Measurements from ENCODE around the gene ZKSCAN3.
"Not testable (repeated sequence)": the region's sequence is repeated elsewhere in the genome, so short reads cannot be mapped to it uniquely, and the experiment has no call there.

The ZKSCAN3 gene

GRCh38 chr6:28355743-28356665 lies 6.3 kb downstream of the ZKSCAN3 start:
- H3K9me3 Mint-ChIP-seq = no peaks in the 10 kb centered on the region
- H3K27ac Mint-ChIP-seq = no peak overlapping the region
- no peaks in the 10 kb centered on the region for H3K27me3 Mint-ChIP-seq
- H3K36me3 Mint-ChIP-seq = peaks cover 2% of the 10 kb centered on the region
- peaks cover 37% of the 10 kb centered on the region for H3K4me1 Mint-ChIP-seq
- peak overlapping the region; percentile 89 for H3K4me3 Mint-ChIP-seq

GRCh38 chr6:28356666-28357020 lies 6.9 kb downstream of the ZKSCAN3 start:
- peaks cover 30% of the 10 kb centered on the region for H3K4me1 Mint-ChIP-seq
- H3K4me3 Mint-ChIP-seq = no peak overlapping the region
- no peaks in the 10 kb centered on the region for H3K9me3 Mint-ChIP-seq
- no peaks in the 10 kb centered on the region for H3K27me3 Mint-ChIP-seq
- peaks cover 2% of the 10 kb centered on the region for H3K36me3 Mint-ChIP-seq
- H3K27ac Mint-ChIP-seq = no peak overlapping the region

GRCh38 chr6:28357036-28357435 lies 7.3 kb downstream of the ZKSCAN3 start:
- no peak overlapping the region for H3K27ac Mint-ChIP-seq
- no peaks in the 10 kb centered on the region for H3K9me3 Mint-ChIP-seq
- H3K4me3 Mint-ChIP-seq = no peak overlapping the region
- H3K27me3 Mint-ChIP-seq = no peaks in the 10 kb centered on the region
- peaks cover 26% of the 10 kb centered on the region for H3K4me1 Mint-ChIP-seq
- H3K36me3 Mint-ChIP-seq = peaks cover 2% of the 10 kb centered on the region

GRCh38 chr6:28359562-28359961 lies 9.8 kb downstream of the ZKSCAN3 start:
- not testable (repeated sequence) for H3K9me3 Mint-ChIP-seq, H3K27me3 Mint-ChIP-seq, H3K27ac Mint-ChIP-seq, H3K4me3 Mint-ChIP-seq, H3K36me3 Mint-ChIP-seq
- H3K4me1 Mint-ChIP-seq = peaks cover 11% of the 10 kb centered on the region

- Mint-ChIP-seq H3K4me3 (no peak overlapping the region), H3K9me3 (no peaks in the 10 kb centered on the region), H3K27ac (no peak overlapping the region), H3K36me3 (peaks cover 13% of the 10 kb centered on the region), H3K4me1 (peaks cover 4% of the 10 kb centered on the region), H3K27me3 (no peaks in the 10 kb centered on the region)
Observed at GRCh38 chr6:28360961-28361360, 11.2 kb downstream of the ZKSCAN3 start.

GRCh38 chr6:28365590-28365989 lies 15.8 kb downstream of the ZKSCAN3 start:
- not testable (repeated sequence) for H3K27me3 Mint-ChIP-seq, H3K4me3 Mint-ChIP-seq, H3K4me1 Mint-ChIP-seq, H3K9me3 Mint-ChIP-seq
- Mint-ChIP-seq H3K36me3 (peaks cover 18% of the 10 kb centered on the region), H3K27ac (peak overlapping the region; percentile 4)

GRCh38 chr6:28368522-28368921 lies 18.8 kb downstream of the ZKSCAN3 start:
- H3K4me3 Mint-ChIP-seq = no peak overlapping the region
- H3K27me3 Mint-ChIP-seq = no peaks in the 10 kb centered on the region
- H3K4me1 Mint-ChIP-seq = no peaks in the 10 kb centered on the region
- H3K9me3 Mint-ChIP-seq = no peaks in the 10 kb centered on the region
- H3K36me3 Mint-ChIP-seq = peaks cover 12% of the 10 kb centered on the region
- H3K27ac Mint-ChIP-seq = no peak overlapping the region

GRCh38 chr6:28369463-28369862 lies 19.7 kb downstream of the ZKSCAN3 start:
- Mint-ChIP-seq H3K4me3 (no peak overlapping the region), H3K4me1 (no peaks in the 10 kb centered on the region), H3K27ac (no peak overlapping the region), H3K9me3 (no peaks in the 10 kb centered on the region), H3K27me3 (no peaks in the 10 kb centered on the region), H3K36me3 (peaks cover 11% of the 10 kb centered on the region)

GRCh38 chr6:28370440-28370839 lies 20.7 kb downstream of the ZKSCAN3 start:
- peaks cover 12% of the 10 kb centered on the region for H3K36me3 Mint-ChIP-seq
- no peak overlapping the region for H3K4me3 Mint-ChIP-seq
- no peaks in the 10 kb centered on the region for H3K4me1 Mint-ChIP-seq
- H3K9me3 Mint-ChIP-seq = no peaks in the 10 kb centered on the region
- H3K27me3 Mint-ChIP-seq = no peaks in the 10 kb centered on the region
- no peak overlapping the region for H3K27ac Mint-ChIP-seq

- peaks cover 13% of the 10 kb centered on the region for H3K36me3 Mint-ChIP-seq
- no peak overlapping the region for H3K4me3 Mint-ChIP-seq
- no peaks in the 10 kb centered on the region for H3K27me3 Mint-ChIP-seq
- no peak overlapping the region for H3K27ac Mint-ChIP-seq
- no peaks in the 10 kb centered on the region for H3K9me3 Mint-ChIP-seq
- no peaks in the 10 kb centered on the region for H3K4me1 Mint-ChIP-seq
Observed at GRCh38 chr6:28371280-28371679, 21.5 kb downstream of the ZKSCAN3 start.

GRCh38 chr6:28371706-28372451 lies 22.1 kb downstream of the ZKSCAN3 start:
- Mint-ChIP-seq H3K36me3 (peaks cover 9% of the 10 kb centered on the region), H3K27me3 (no peaks in the 10 kb centered on the region), H3K4me3 (no peak overlapping the region), H3K27ac (no peak overlapping the region), H3K9me3 (no peaks in the 10 kb centered on the region), H3K4me1 (no peaks in the 10 kb centered on the region)

- Mint-ChIP-seq H3K4me3 (no peak overlapping the region), H3K27ac (no peak overlapping the region), H3K4me1 (no peaks in the 10 kb centered on the region), H3K36me3 (peaks cover 7% of the 10 kb centered on the region), H3K9me3 (no peaks in the 10 kb centered on the region), H3K27me3 (no peaks in the 10 kb centered on the region)
Observed at GRCh38 chr6:28373925-28374324, 24.2 kb downstream of the ZKSCAN3 start.

- no peaks in the 10 kb centered on the region for H3K9me3 Mint-ChIP-seq
- H3K4me3 Mint-ChIP-seq = no peak overlapping the region
- H3K27ac Mint-ChIP-seq = no peak overlapping the region
- H3K27me3 Mint-ChIP-seq = no peaks in the 10 kb centered on the region
- H3K4me1 Mint-ChIP-seq = peaks cover 6% of the 10 kb centered on the region
- peaks cover 33% of the 10 kb centered on the region for H3K36me3 Mint-ChIP-seq
Observed at GRCh38 chr6:28377879-28378278, 28.1 kb downstream of the ZKSCAN3 start.

GRCh38 chr6:28378644-28379043 lies 28.9 kb downstream of the ZKSCAN3 start:
- peaks cover 13% of the 10 kb centered on the region for H3K4me1 Mint-ChIP-seq
- H3K36me3 Mint-ChIP-seq = peaks cover 36% of the 10 kb centered on the region
- no peaks in the 10 kb centered on the region for H3K9me3 Mint-ChIP-seq
- no peak overlapping the region for H3K27ac Mint-ChIP-seq
- no peak overlapping the region for H3K4me3 Mint-ChIP-seq
- H3K27me3 Mint-ChIP-seq = no peaks in the 10 kb centered on the region

GRCh38 chr6:28380381-28380780 lies 30.6 kb downstream of the ZKSCAN3 start:
- Mint-ChIP-seq H3K9me3 (no peaks in the 10 kb centered on the region), H3K27ac (no peak overlapping the region), H3K36me3 (peaks cover 37% of the 10 kb centered on the region), H3K27me3 (no peaks in the 10 kb centered on the region), H3K4me1 (peaks cover 18% of the 10 kb centered on the region), H3K4me3 (no peak overlapping the region)

Data from activated naive CD4-positive, alpha-beta T cell treated with anti-CD3 and anti-CD28 coated beads, Interleukin-2, amount 50 U/mL, for 24 hours (primary cell).